ENCODE measurements around the gene RYR1. TPM values are rescaled to one million over a fixed set of nuclear protein-coding genes. Genes with fewer than 3 reads are reported as not detected.

Gene RYR1
- total and polyA plus RNA-seq, 4 donors: 2.8 to 7.6 (median 4.0) TPM

GRCh38 chr19:38580080-38580479 is 146.6 kb downstream of the RYR1 start:
- Histone ChIP-seq H3K27me3 (ENCODE audit: control insufficient read depth in 3 of 3, insufficient read depth in 3 of 3, low read length in 2 of 3) (no peaks in the 10 kb centered on the region), H3K4me1 (ENCODE audit: control insufficient read depth in 5 of 5, insufficient read depth in 5 of 5, low read length in 5 of 5) (no peaks in the 10 kb centered on the region), H3K4me3 (no peak overlapping the region), H3K9me3 (ENCODE audit: control insufficient read depth in 4 of 4, insufficient read depth in 3 of 4, low read length in 3 of 4) (peaks cover 0 to 1% (median 0%) of the 10 kb centered on the region in 4 donors), H3K27ac (ENCODE audit: low read depth in 1 of 2, low read length in 1 of 2) (no peak overlapping the region), H3K9ac (ENCODE audit: insufficient read depth in 1 of 2, low read length in 2 of 2) (no peak overlapping the region), H3K36me3 (ENCODE audit: control insufficient read depth in 4 of 4, insufficient read depth in 4 of 4, low read length in 4 of 4) (no peaks in the 10 kb centered on the region)
- TF ChIP-seq CTCF (IDR thresholded peaks at IDR 0.05; ENCODE audit: control extremely low read depth, extremely low read depth): no peak
- no peak for ATAC-seq (ENCODE audit: insufficient read depth, low FRiP score)
- DNase-seq: no peak
- WGBS, 2 donors: 91 to 94% methylated on average over 15 of the region's 15 CpGs

DNA sequence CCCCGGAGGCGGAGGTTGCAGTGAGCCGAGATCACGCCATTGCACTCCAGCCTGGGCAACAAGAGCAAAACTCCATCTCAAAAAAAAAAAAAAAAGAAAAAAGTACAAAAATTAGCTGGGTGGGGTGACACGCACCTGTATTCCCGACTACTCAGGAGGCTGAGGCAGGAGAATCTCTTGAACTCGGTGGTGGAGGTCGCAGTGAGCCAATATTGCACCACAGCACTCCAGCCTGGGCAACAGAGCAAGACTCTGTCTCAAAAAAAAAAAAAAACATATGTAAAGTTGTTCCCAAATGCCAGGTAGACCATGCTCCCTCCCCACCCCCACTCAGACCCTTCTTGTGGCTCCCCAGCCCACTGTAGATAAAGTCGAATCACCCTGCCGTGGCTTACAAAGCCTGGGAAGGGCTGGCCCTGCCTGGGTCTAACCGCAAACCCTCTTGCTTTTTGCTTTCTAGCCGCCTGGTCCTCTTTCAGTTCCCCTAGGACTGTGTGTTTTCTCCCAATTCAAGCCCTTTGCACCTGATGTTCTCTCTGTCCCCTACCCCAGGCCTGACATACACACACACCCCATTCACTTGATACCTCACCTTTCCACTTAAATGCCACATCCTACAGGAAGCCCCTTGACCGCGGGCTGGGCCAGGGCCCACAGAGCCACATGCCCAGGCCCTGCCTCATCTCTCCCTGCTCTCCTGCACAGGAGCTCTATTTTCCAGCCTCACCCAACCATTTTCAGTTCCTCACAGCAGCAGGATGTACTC is 149.9 kb downstream of the RYR1 start:
- Histone ChIP-seq H3K4me1 (ENCODE audit: control insufficient read depth in 5 of 5, insufficient read depth in 5 of 5, low read length in 5 of 5) (no peaks in the 10 kb centered on the region), H3K9ac (ENCODE audit: insufficient read depth in 1 of 2, low read length in 2 of 2) (no peak overlapping the region), H3K36me3 (ENCODE audit: control insufficient read depth in 4 of 4, insufficient read depth in 4 of 4, low read length in 4 of 4) (no peaks in the 10 kb centered on the region), H3K27me3 (ENCODE audit: control insufficient read depth in 3 of 3, insufficient read depth in 3 of 3, low read length in 2 of 3) (no peaks in the 10 kb centered on the region), H3K4me3 (no peak overlapping the region), H3K27ac (ENCODE audit: low read depth in 1 of 2, low read length in 1 of 2) (no peak overlapping the region), H3K9me3 (ENCODE audit: control insufficient read depth in 4 of 4, insufficient read depth in 3 of 4, low read length in 3 of 4) (peaks cover 0 to 1% (median 0%) of the 10 kb centered on the region in 4 donors)
- 82 to 83% methylated on average over 14 of the region's 14 CpGs for WGBS, 2 donors
- TF ChIP-seq CTCF (IDR thresholded peaks at IDR 0.05; ENCODE audit: control extremely low read depth, extremely low read depth): no peak
- DNase-seq (no peak), ATAC-seq (ENCODE audit: insufficient read depth, low FRiP score) (no peak)

- ATAC-seq (ENCODE audit: insufficient read depth, low FRiP score) (no peak), DNase-seq (no peak)
- Histone ChIP-seq H3K36me3 (ENCODE audit: control insufficient read depth in 4 of 4, insufficient read depth in 4 of 4, low read length in 4 of 4) (no peaks in the 10 kb centered on the region), H3K9ac (ENCODE audit: insufficient read depth in 1 of 2, low read length in 2 of 2) (no peak overlapping the region), H3K27ac (ENCODE audit: low read depth in 1 of 2, low read length in 1 of 2) (no peak overlapping the region), H3K4me1 (ENCODE audit: control insufficient read depth in 5 of 5, insufficient read depth in 5 of 5, low read length in 5 of 5) (no peaks in the 10 kb centered on the region), H3K4me3 (no peak overlapping the region), H3K27me3 (ENCODE audit: control insufficient read depth in 3 of 3, insufficient read depth in 3 of 3, low read length in 2 of 3) (no peaks in the 10 kb centered on the region), H3K9me3 (ENCODE audit: control insufficient read depth in 4 of 4, insufficient read depth in 3 of 4, low read length in 3 of 4) (peaks cover 0 to 1% (median 0%) of the 10 kb centered on the region in 4 donors)
- WGBS, 2 donors: 80 to 81% methylated on average over 4 of the region's 4 CpGs
- no peak for TF ChIP-seq CTCF (IDR thresholded peaks at IDR 0.05; ENCODE audit: control extremely low read depth, extremely low read depth)
Measured at GRCh38 chr19:38583985-38584305, 150.5 kb downstream of the RYR1 start.

DNA sequence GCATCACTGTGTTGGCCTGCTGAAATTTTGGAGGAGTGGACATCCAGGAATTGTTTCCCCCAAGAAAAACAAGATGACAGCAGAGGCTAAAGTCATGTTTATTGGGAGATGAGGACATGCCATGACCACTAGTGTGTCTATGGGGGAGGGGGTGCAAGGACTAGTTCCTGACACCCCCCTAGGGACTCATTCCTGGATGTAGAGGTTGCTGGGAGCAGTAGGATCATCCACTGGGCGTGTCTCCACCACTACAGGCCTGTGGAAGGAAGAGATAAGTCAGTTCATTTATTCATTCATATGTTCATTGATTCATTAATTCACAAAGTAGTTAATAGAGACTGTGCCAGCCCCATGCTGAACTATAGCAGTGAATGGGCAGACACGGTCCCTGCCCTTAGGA is 154.1 kb downstream of the RYR1 start:
- Histone ChIP-seq H3K4me1 (ENCODE audit: control insufficient read depth in 5 of 5, insufficient read depth in 5 of 5, low read length in 5 of 5) (no peaks in the 10 kb centered on the region), H3K27me3 (ENCODE audit: control insufficient read depth in 3 of 3, insufficient read depth in 3 of 3, low read length in 2 of 3) (no peaks in the 10 kb centered on the region), H3K9me3 (ENCODE audit: control insufficient read depth in 4 of 4, insufficient read depth in 3 of 4, low read length in 3 of 4) (peaks cover 0 to 1% (median 0%) of the 10 kb centered on the region in 4 donors), H3K27ac (ENCODE audit: low read depth in 1 of 2, low read length in 1 of 2) (no peak overlapping the region), H3K36me3 (ENCODE audit: control insufficient read depth in 4 of 4, insufficient read depth in 4 of 4, low read length in 4 of 4) (no peaks in the 10 kb centered on the region), H3K4me3 (no peak overlapping the region), H3K9ac (ENCODE audit: insufficient read depth in 1 of 2, low read length in 2 of 2) (no peak overlapping the region)
- WGBS, 2 donors: 94% methylated on average over 2 of the region's 2 CpGs
- TF ChIP-seq CTCF (IDR thresholded peaks at IDR 0.05; ENCODE audit: control extremely low read depth, extremely low read depth): no peak
- ATAC-seq (ENCODE audit: insufficient read depth, low FRiP score) (no peak), DNase-seq (no peak)
